Skeletal muscle cell (primary cell): ENCODE measurements around the gene CREG1.

Experiments used
- DNase-seq: peaks from one replicate; pipeline ENCODE4 v3.0.0-alpha.2; 2010; ENCODE audit warnings: low read depth
- H3K4me3 ChIP-seq: 2 replicates; pipeline ENCODE4 v1.5.1; 2011; ENCODE audit warnings: low read depth, mild to moderate bottlenecking, control low read depth, low read length, moderate library complexity

The CREG1 gene

GRCh38 chr1:167491586-167492461 lies 61.7 kb downstream of the CREG1 start:
- H3K4me3 ChIP-seq = no peak overlapping the region
- DNase-seq = no peak
